A549 treated with AZD2906 at 1 μM for 4 hours (cell line): ENCODE measurements around the gene UGT1A10. TPM values are rescaled to one million over a fixed set of nuclear protein-coding genes. Genes with fewer than 3 reads are reported as not detected.

Experiments
- total RNA-seq: library from RNA; stranded (reverse); fragments of 200-300 nt; extraction: Qiagen RNA extraction; gene quantifications from 5 replicates; pipeline ENCODE4 v1.2.3, GENCODE V29; 2022

Gene UGT1A10
- total RNA-seq: 0.03 to 0.14 TPM (median 0.08 TPM) in 4 of 5 replicates, not detected in the other

GRCh38 chr2:233636306-233636705 is at the start of gene UGT1A10:
TSS of gene UGT1A10 (plus strand) at chr2:233636448. CDS start at chr2:233636523, 75 bp downstream.

DNA sequence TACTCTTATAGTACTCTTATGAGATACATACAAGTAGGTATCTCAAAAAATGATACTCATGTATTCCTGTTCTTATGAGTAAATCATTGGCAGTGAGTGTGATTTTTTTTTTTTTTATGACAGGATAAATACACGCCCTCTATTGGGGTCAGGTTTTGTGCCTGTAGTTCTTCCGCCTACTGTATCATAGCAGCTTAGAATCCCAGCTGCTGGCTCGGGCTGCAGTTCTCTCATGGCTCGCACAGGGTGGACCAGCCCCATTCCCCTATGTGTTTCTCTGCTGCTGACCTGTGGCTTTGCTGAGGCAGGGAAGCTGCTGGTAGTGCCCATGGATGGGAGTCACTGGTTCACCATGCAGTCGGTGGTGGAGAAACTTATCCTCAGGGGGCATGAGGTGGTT is 18.8 kb upstream of the UGT1A10 start, which contains the start of gene UGT1A8:
Gene UGT1A8, plus strand, starts transcription at position 158 of the 400 bp plus-strand sequence. Its CDS starts 75 bp downstream, at position 233.

GRCh38 chr2:233671290-233672161 is 35.3 kb downstream of the UGT1A10 start, which contains the start of gene UGT1A9:
TSS of gene UGT1A9 (plus strand) at chr2:233671898. CDS start at chr2:233671935, 37 bp downstream.

GRCh38 chr2:233681521-233682099 is 45.4 kb downstream of the UGT1A10 start, which contains the start of gene UGT1A7:
TSS of gene UGT1A7 (plus strand) at chr2:233681901. CDS start at chr2:233681938, 37 bp downstream.

DNA sequence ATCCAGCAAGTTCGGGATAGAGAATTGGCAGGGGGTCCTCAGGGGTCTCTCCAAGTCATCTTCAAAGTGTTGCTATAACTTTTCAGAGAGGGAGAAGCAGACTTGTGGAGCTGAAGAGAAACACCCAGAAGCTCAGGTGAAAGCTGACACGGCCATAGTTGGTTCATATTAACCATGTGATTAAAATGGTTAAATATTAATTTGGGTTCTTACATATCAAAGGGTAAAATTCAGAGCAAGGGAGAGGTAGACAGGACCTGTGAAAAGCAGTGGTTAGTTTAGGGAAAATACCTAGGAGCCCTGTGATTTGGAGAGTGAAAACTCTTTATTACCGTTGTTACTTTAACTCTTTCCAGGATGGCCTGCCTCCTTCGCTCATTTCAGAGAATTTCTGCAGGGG is 56.4 kb downstream of the UGT1A10 start, which contains the start of gene UGT1A6:
Gene UGT1A6, plus strand, starts transcription at position 243 of the 400 bp plus-strand sequence. Its CDS starts 115 bp downstream, at position 358.

DNA sequence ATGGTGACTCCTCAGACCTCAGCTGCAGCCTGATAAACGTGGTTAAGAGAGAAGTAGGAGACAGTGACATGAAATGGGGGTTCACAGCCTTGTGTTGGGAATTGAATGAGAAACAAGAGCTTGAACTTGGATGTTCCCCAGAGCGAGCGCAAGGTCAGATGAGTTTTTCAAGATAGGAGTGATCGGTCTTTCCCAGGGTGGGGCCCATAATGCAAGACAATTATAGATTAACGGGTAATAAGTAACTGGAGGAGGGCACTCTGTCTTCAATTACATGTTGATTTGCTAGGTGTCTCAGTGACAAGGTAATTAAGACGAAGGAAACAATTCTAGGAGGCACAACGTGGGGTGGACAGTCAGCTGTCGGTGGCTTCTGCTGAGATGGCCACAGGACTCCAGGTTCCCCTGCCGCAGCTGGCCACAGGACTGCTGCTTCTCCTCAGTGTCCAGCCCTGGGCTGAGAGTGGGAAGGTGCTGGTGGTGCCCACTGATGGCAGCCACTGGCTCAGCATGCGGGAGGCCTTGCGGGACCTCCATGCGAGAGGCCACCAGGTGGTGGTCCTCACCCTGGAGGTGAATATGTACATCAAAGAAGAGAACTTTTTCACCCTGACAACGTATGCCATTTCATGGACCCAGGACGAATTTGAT is 76.5 kb downstream of the UGT1A10 start, which contains the start of gene UGT1A5:
Gene UGT1A5, plus strand, starts transcription at position 297 of the 651 bp plus-strand sequence. Its CDS starts 85 bp downstream, at position 382.

DNA sequence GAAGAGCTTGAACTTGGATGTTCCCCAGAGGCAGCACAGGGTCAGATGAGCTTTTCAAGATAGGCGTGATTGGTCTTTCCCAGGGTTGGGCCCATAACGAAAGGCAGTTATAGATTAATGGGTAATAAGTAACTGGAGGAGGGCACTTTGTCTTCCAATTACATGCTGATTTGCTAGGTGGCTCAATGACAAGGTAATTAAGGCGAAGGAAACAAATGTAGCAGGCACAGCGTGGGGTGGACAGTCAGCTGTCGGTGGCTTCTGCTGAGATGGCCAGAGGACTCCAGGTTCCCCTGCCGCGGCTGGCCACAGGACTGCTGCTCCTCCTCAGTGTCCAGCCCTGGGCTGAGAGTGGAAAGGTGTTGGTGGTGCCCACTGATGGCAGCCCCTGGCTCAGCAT is 82.3 kb downstream of the UGT1A10 start, which contains the start of gene UGT1A4:
Gene UGT1A4, plus strand, starts transcription at position 185 of the 400 bp plus-strand sequence. Its CDS starts 85 bp downstream, at position 270.

DNA sequence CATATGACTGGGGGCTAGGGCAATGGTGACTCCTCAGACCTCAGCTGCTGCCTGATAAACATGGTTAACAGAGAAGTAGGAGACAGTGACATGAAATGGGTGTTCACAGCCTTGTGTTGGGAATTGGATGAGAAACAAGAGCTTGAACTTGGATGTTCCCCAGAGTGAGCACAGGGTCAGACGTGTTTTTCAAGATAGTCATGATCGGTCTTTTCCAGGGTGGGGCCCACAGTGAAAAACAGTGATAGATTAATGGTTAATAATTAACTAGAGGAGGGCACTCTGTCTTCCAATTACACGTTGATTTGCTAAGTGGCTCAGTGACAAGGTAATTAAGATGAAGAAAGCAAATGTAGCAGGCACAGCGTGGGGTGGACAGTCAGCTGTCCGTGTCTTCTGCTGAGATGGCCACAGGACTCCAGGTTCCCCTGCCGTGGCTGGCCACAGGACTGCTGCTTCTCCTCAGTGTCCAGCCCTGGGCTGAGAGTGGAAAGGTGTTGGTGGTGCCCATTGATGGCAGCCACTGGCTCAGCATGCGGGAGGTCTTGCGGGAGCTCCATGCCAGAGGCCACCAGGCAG is 92.6 kb downstream of the UGT1A10 start, which contains the start of gene UGT1A3:
Gene UGT1A3, plus strand, starts transcription at position 320 of the 579 bp plus-strand sequence. Its CDS starts 85 bp downstream, at position 405.

DNA sequence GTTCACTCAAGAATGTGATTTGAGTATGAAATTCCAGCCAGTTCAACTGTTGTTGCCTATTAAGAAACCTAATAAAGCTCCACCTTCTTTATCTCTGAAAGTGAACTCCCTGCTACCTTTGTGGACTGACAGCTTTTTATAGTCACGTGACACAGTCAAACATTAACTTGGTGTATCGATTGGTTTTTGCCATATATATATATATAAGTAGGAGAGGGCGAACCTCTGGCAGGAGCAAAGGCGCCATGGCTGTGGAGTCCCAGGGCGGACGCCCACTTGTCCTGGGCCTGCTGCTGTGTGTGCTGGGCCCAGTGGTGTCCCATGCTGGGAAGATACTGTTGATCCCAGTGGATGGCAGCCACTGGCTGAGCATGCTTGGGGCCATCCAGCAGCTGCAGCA is 123.8 kb downstream of the UGT1A10 start, which contains the start of gene UGT1A1:
Gene UGT1A1, plus strand, starts transcription at position 228 of the 400 bp plus-strand sequence. Its CDS starts 18 bp downstream, at position 246.

DNA sequence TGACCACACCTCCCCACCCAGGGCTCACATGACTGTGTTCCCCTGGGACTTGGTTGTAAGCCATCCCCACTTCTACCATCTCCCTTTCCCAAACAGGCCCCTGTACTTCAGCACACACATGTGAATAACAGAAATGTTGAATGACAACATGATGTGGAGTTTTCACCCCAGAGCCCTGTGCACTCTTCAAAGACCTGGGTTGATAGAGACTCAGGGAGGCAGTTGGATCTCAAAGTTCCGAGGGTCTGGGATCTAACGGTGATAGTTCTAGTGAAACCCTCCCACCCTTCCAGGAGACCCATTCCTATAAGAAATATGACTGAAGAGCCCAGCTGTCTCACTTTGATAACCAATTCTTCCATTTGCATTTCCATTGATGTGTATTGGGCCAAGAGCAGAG is 141.8 kb downstream of the UGT1A10 start, which contains the start of gene MROH2A:
Gene MROH2A, plus strand, starts transcription at position 301 of the 400 bp plus-strand sequence. CDS start 1,029 bp downstream, outside the sequence.

Other genes with a start within 250 kb of the UGT1A10 start
- 20.1 to 24.5 TPM (median 22.5 TPM) in 5 replicates for gene USP40, start 69.7 kb upstream of the UGT1A10 start, total RNA-seq
- 0.03 to 0.10 TPM (median 0.07 TPM) in 3 of 5 replicates, not detected in the others for gene UGT1A8, start 18.8 kb upstream of the UGT1A10 start, total RNA-seq
- 3.3 to 5.5 TPM (median 3.7 TPM) in 5 replicates for gene UGT1A9, start 35.5 kb downstream of the UGT1A10 start, total RNA-seq
- 3.4 to 5.0 TPM (median 3.5 TPM) in 5 replicates for gene UGT1A7, start 45.5 kb downstream of the UGT1A10 start, total RNA-seq
- gene UGT1A6, start 56.4 kb downstream of the UGT1A10 start, total RNA-seq: 0.72 to 1.1 TPM (median 0.89 TPM) in 5 replicates
- 0.03 to 0.09 TPM (median 0.05 TPM) in 3 of 5 replicates, not detected in the others for gene UGT1A5, start 76.5 kb downstream of the UGT1A10 start, total RNA-seq
- 0.06 to 0.11 TPM (median 0.06 TPM) in 3 of 5 replicates, not detected in the others for gene UGT1A4, start 82.3 kb downstream of the UGT1A10 start, total RNA-seq
- gene UGT1A3, start 92.6 kb downstream of the UGT1A10 start, total RNA-seq: 0.05 to 0.09 TPM (median 0.07 TPM) in 4 of 5 replicates, not detected in the other
- gene UGT1A1, start 123.8 kb downstream of the UGT1A10 start, total RNA-seq: 0.51 to 0.86 TPM (median 0.73 TPM) in 5 replicates
- 0.11 to 0.23 TPM (median 0.18 TPM) in 4 of 5 replicates, not detected in the other for gene MROH2A, start 141.9 kb downstream of the UGT1A10 start, total RNA-seq
- gene HJURP, start 218.1 kb downstream of the UGT1A10 start, total RNA-seq: 48.3 to 54.8 TPM (median 50.4 TPM) in 5 replicates